ENCODE results near the gene CDKL5.

DNA sequence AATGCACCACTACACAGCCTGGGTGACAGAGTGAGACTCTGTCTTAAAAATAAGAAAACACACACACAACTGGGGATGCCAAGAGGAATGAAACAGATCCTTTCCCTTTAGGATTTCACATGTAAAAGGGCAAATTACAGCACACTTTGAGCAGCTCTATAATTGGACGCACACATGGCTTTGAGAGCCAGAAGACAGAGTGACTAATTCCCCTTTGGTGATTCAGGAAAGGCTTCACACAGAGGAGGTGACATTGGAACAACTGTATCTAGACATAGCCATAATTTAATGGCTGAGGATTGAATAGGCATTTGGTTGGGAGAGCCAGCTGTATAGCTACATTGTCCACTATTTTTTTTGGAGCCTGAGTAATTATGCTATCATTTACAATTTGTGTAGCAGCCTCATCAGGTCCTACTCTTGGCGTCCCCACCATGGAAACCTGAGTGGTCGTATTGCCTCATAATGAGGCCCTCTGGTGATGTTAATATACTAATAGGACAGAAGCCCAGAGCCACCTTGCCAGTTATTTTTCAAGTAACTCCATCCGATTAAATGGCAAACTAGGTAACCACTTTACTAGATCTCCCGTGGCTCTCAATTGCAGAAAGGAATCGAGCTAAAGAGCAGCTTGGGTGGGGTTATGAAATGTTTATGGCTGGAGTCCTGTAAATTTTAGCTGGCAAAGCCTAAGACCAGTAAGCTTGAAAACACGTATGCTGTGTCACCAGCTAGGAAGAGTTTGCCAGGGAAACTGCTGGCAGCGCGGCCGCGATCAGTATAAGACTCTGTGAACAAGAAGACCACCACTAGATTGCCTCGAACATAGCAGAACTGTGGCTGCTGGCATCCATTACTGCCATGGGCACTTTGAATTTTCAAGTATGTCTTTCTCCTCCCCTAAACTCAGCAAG, 273.6 kb downstream of the CDKL5 start:
- TF ChIP-seq MAZ (IDR thresholded peaks at IDR 0.05; ENCODE audit: borderline replicate concordance, low read depth, low read length) (no peak), CTCF (IDR thresholded peaks at IDR 0.05) (no peak), POLR2A (IDR thresholded peaks at IDR 0.05; ENCODE audit: low read length) (no peak), HOXA7 (CRISPR knock-in tag; IDR thresholded peaks at IDR 0.05) (no peak), SMC3 (IDR thresholded peaks at IDR 0.05) (no peak), MYC (IDR thresholded peaks at IDR 0.05; ENCODE audit: borderline replicate concordance, low read length) (no peak), HEYL (CRISPR knock-in tag; IDR thresholded peaks at IDR 0.05) (no peak), JUNB (IDR thresholded peaks at IDR 0.05) (no peak), FOSL2 (IDR thresholded peaks at IDR 0.05) (no peak), FOSL2 (CRISPR knock-in tag; IDR thresholded peaks at IDR 0.05) (no peak)

Data from A549 (cell line).